Activated naive CD8-positive, alpha-beta T cell treated with anti-CD3 and anti-CD28 coated beads, Interleukin-2, amount 50 U/mL, for 16 hours (primary cell): Measurements from ENCODE around the gene ACSS3.
"Not testable (repeated sequence)": the region's sequence is repeated elsewhere in the genome, so short reads cannot be mapped to it uniquely, and the experiment has no call there.

Experiments used
- DNase-seq: peaks from one replicate; pipeline ENCODE4 v3.0.0-alpha.2; 2020; ENCODE audit warnings: low read depth, low spot score

ACSS3 gene

GRCh38 chr12:81167694-81168093 is 89.8 kb downstream of the ACSS3 start:
- no peak for DNase-seq

GRCh38 chr12:81168445-81168844 is 90.6 kb downstream of the ACSS3 start:
- DNase-seq = no peak

- no peak for DNase-seq
Observed at GRCh38 chr12:81170072-81170471, 92.2 kb downstream of the ACSS3 start.

GRCh38 chr12:81172851-81173250 is 95.0 kb downstream of the ACSS3 start:
- no peak for DNase-seq

GRCh38 chr12:81174664-81175063 is 96.8 kb downstream of the ACSS3 start:
- no peak for DNase-seq

- DNase-seq = no peak
Observed at GRCh38 chr12:81176796-81177195, 98.9 kb downstream of the ACSS3 start.

- no peak for DNase-seq
Observed at GRCh38 chr12:81181691-81182090, 103.8 kb downstream of the ACSS3 start.

- DNase-seq = no peak
Observed at GRCh38 chr12:81187686-81188085, 109.8 kb downstream of the ACSS3 start.

- DNase-seq = no peak
Observed at GRCh38 chr12:81196595-81196994, 118.7 kb downstream of the ACSS3 start.

GRCh38 chr12:81200561-81200960 is 122.7 kb downstream of the ACSS3 start:
- DNase-seq = not testable (repeated sequence)

- no peak for DNase-seq
Observed at GRCh38 chr12:81203671-81204204, 125.9 kb downstream of the ACSS3 start.

- DNase-seq = no peak
Observed at GRCh38 chr12:81205416-81205815, 127.5 kb downstream of the ACSS3 start.

- DNase-seq = no peak
Observed at GRCh38 chr12:81206429-81206828, 128.6 kb downstream of the ACSS3 start.

GRCh38 chr12:81207173-81207572 is 129.3 kb downstream of the ACSS3 start:
- no peak for DNase-seq

GRCh38 chr12:81207664-81208063 is 129.8 kb downstream of the ACSS3 start:
- DNase-seq = no peak

- no peak for DNase-seq
Observed at GRCh38 chr12:81208187-81208911, 130.5 kb downstream of the ACSS3 start.

GRCh38 chr12:81209012-81209411 is 131.1 kb downstream of the ACSS3 start:
- no peak for DNase-seq

GRCh38 chr12:81209772-81210225 is 131.9 kb downstream of the ACSS3 start:
- DNase-seq = not testable (repeated sequence)

GRCh38 chr12:81211306-81211705 is 133.4 kb downstream of the ACSS3 start:
- DNase-seq = no peak

- no peak for DNase-seq
Observed at GRCh38 chr12:81212996-81213696, 135.3 kb downstream of the ACSS3 start.

- no peak for DNase-seq
Observed at GRCh38 chr12:81216739-81217138, 138.9 kb downstream of the ACSS3 start.

- no peak for DNase-seq
Observed at GRCh38 chr12:81221681-81222080, 143.8 kb downstream of the ACSS3 start.
